ENCODE data around the gene UBE4B. TPM values are rescaled to one million over a fixed set of nuclear protein-coding genes. Genes with fewer than 3 reads are reported as not detected.
"Not testable (repeated sequence)": the region's sequence is repeated elsewhere in the genome, so short reads cannot be mapped to it uniquely, and the experiment has no call there.

UBE4B gene
- total RNA-seq, 1 donor from 2014 or later = 36.2 TPM

- Histone ChIP-seq H3K4me3 (no peak overlapping the region), H3K4me1 (peaks cover 19% of the 10 kb centered on the region), H3K27ac (peak overlapping the region; percentile 6), H3K9me3 (no peaks in the 10 kb centered on the region), H3K36me3 (no peaks in the 10 kb centered on the region), H3K27me3 (peaks cover 17% of the 10 kb centered on the region)
- no peak for DNase-seq
- intact Hi-C loops (cut with DNase I) = no loop called here
- no peak for TF ChIP-seq CTCF (IDR thresholded peaks at IDR 0.05)
- no peak for ATAC-seq
These were observed 39.8 kb upstream of the UBE4B start for GRCh38 chr1:9992910-9993309.

GRCh38 chr1:9993561-9994075, 39.1 kb upstream of the UBE4B start:
- TF ChIP-seq CTCF (IDR thresholded peaks at IDR 0.05) = no peak
- no peak for ATAC-seq
- Histone ChIP-seq H3K9me3 (no peaks in the 10 kb centered on the region), H3K4me1 (peaks cover 21% of the 10 kb centered on the region), H3K27ac (peak overlapping the region; percentile 6), H3K27me3 (peaks cover 24% of the 10 kb centered on the region), H3K36me3 (no peaks in the 10 kb centered on the region), H3K4me3 (no peak overlapping the region)
- intact Hi-C loops (cut with DNase I) = no loop called here
- no peak for DNase-seq

- Histone ChIP-seq H3K4me3 (peak within 1 kb of the TSS; percentile 51), H3K27ac (no peak within 1 kb of the TSS), H3K36me3 (no peaks in the 10 kb centered on the region), H3K27me3 (peaks cover 39% of the 10 kb centered on the region), H3K9me3 (no peaks in the 10 kb centered on the region), H3K4me1 (peaks cover 16% of the 10 kb centered on the region)
- intact Hi-C loops (cut with DNase I) = no loop called here
- TF ChIP-seq CTCF (IDR thresholded peaks at IDR 0.05) = no peak
- DNase-seq (peak; percentile 76), ATAC-seq (peak; percentile 80)
These were observed 35.9 kb upstream of the UBE4B start, which contains the start of gene RBP7 for GRCh38 chr1:9996624-9997582. RBP7 (plus strand) TSS chr1:9997228; CDS start chr1:9997259, 31 bp downstream.

- no peak for TF ChIP-seq CTCF (IDR thresholded peaks at IDR 0.05)
- no peak for ATAC-seq
- Histone ChIP-seq H3K27ac (no peak overlapping the region), H3K27me3 (peaks cover 39% of the 10 kb centered on the region), H3K9me3 (no peaks in the 10 kb centered on the region), H3K4me3 (no peak overlapping the region), H3K4me1 (peaks cover 16% of the 10 kb centered on the region), H3K36me3 (no peaks in the 10 kb centered on the region)
- intact Hi-C loops (cut with DNase I) = no loop called here
- no peak for DNase-seq
These were observed 31.6 kb upstream of the UBE4B start for GRCh38 chr1:10001016-10001665.

GRCh38 chr1:10005248-10005647, 27.5 kb upstream of the UBE4B start:
- H3K4me3 ChIP-seq; intact Hi-C loops (cut with DNase I); H3K4me1 ChIP-seq; ATAC-seq; DNase-seq; H3K9me3 ChIP-seq; H3K27ac ChIP-seq; H3K36me3 ChIP-seq: not testable (repeated sequence)
- H3K27me3 ChIP-seq = peaks cover 15% of the 10 kb centered on the region

- no peak for TF ChIP-seq CTCF (IDR thresholded peaks at IDR 0.05)
- Histone ChIP-seq H3K27ac (no peak overlapping the region), H3K9me3 (no peaks in the 10 kb centered on the region), H3K36me3 (no peaks in the 10 kb centered on the region), H3K27me3 (peaks cover 5% of the 10 kb centered on the region), H3K4me3 (no peak overlapping the region), H3K4me1 (no peaks in the 10 kb centered on the region)
- intact Hi-C loops (cut with DNase I) = no loop called here
- DNase-seq (no peak), ATAC-seq (no peak)
These were observed 25.6 kb upstream of the UBE4B start for GRCh38 chr1:10007169-10007568.
